BE2C (cell line): ENCODE results near the gene ATXN7L1.
A peak's percentile ranks its signal among the peaks of the same experiment; 100 is the strongest.

Experiments
- DNase-seq: peaks from one replicate; pipeline ENCODE4 v3.0.0-alpha.2; 2020
- H3K27me3 ChIP-seq: fragments of 250-450 bp; sonication (Bioruptor Pico); 2 replicates; pipeline ENCODE4 v1.5.1; 2020; ENCODE audit warnings: mild to moderate bottlenecking
- H3K36me3 ChIP-seq: fragments of 250-450 bp; sonication (Bioruptor Pico); 2 replicates; pipeline ENCODE4 v1.5.1; 2020; ENCODE audit warnings: mild to moderate bottlenecking
- H3K4me1 ChIP-seq: fragments of 250-450 bp; sonication (Bioruptor Pico); 2 replicates; pipeline ENCODE4 v1.5.1; 2020
- H3K4me3 ChIP-seq: 2 replicates; pipeline ENCODE4 v1.5.1; 2011; ENCODE audit warnings: low read depth, low read length
- H3K9me3 ChIP-seq: fragments of 250-450 bp; sonication (Bioruptor Pico); 2 replicates; pipeline ENCODE4 v1.5.1; 2020
- CTCF ChIP-seq: IDR thresholded peaks from 2 replicates; pipeline ENCODE4 v1.5.1; 2012; ENCODE audit warnings: mild to moderate bottlenecking, low read depth, low read length

The ATXN7L1 gene

GRCh38 chr7:105787793-105788192 lies 88.6 kb downstream of the ATXN7L1 start:
- no peaks in the 10 kb centered on the region for H3K36me3 ChIP-seq
- H3K9me3 ChIP-seq: no peaks in the 10 kb centered on the region
- no peak for DNase-seq
- TF ChIP-seq CTCF: no peak
- H3K4me1 ChIP-seq: peaks cover 3% of the 10 kb centered on the region; the same call in 1 of the 2 replicates
- no peaks in the 10 kb centered on the region for H3K27me3 ChIP-seq
- H3K4me3 ChIP-seq: no peak overlapping the region

- Histone ChIP-seq H3K36me3 (no peaks in the 10 kb centered on the region), H3K9me3 (no peaks in the 10 kb centered on the region), H3K4me1 (peaks cover 3% of the 10 kb centered on the region; the same call in 1 of the 2 replicates), H3K27me3 (no peaks in the 10 kb centered on the region), H3K4me3 (no peak overlapping the region)
- no peak for TF ChIP-seq CTCF
- DNase-seq: no peak
Measured at GRCh38 chr7:105786520-105787470, 89.6 kb downstream of the ATXN7L1 start.

- Histone ChIP-seq H3K9me3 (no peaks in the 10 kb centered on the region), H3K4me3 (no peak overlapping the region), H3K4me1 (peaks cover 4% of the 10 kb centered on the region), H3K36me3 (no peaks in the 10 kb centered on the region), H3K27me3 (no peaks in the 10 kb centered on the region)
- TF ChIP-seq CTCF: no peak
- DNase-seq: no peak
Measured at GRCh38 chr7:105782391-105783042, 93.9 kb downstream of the ATXN7L1 start.

GRCh38 chr7:105779856-105780780 lies 96.3 kb downstream of the ATXN7L1 start:
- DNase-seq: peak; percentile 34
- no peaks in the 10 kb centered on the region for H3K36me3 ChIP-seq
- H3K27me3 ChIP-seq: no peaks in the 10 kb centered on the region
- H3K4me1 ChIP-seq: peaks cover 4% of the 10 kb centered on the region
- no peaks in the 10 kb centered on the region for H3K9me3 ChIP-seq
- no peak for TF ChIP-seq CTCF
- H3K4me3 ChIP-seq: no peak overlapping the region

- DNase-seq: no peak
- no peaks in the 10 kb centered on the region for H3K27me3 ChIP-seq
- TF ChIP-seq CTCF: no peak
- no peaks in the 10 kb centered on the region for H3K36me3 ChIP-seq
- peaks cover 4% of the 10 kb centered on the region for H3K4me1 ChIP-seq
- H3K9me3 ChIP-seq: no peaks in the 10 kb centered on the region
- H3K4me3 ChIP-seq: no peak overlapping the region
Measured at GRCh38 chr7:105778956-105779355, 97.4 kb downstream of the ATXN7L1 start.
